ENCODE data around the gene PLA2G6.
A peak's percentile ranks its signal among the peaks of the same experiment; 100 is the strongest.
"Not testable (repeated sequence)": the region's sequence is repeated elsewhere in the genome, so short reads cannot be mapped to it uniquely, and the experiment has no call there.

The PLA2G6 gene

GRCh38 chr22:38081941-38082828 is 99.4 kb downstream of the PLA2G6 start:
- DNase-seq = no peak

- DNase-seq = no peak
These were observed 100.0 kb downstream of the PLA2G6 start for GRCh38 chr22:38081636-38081940.

GRCh38 chr22:38080850-38081635 is 100.6 kb downstream of the PLA2G6 start:
- DNase-seq = no peak

GRCh38 chr22:38080474-38080849 is 101.2 kb downstream of the PLA2G6 start:
- no peak for DNase-seq

- no peak for DNase-seq
These were observed 101.8 kb downstream of the PLA2G6 start for GRCh38 chr22:38079804-38080203.

GRCh38 chr22:38079208-38079607 is 102.4 kb downstream of the PLA2G6 start:
- DNase-seq = not testable (repeated sequence)

- DNase-seq = no peak
These were observed 103.4 kb downstream of the PLA2G6 start for GRCh38 chr22:38078046-38078840.

- DNase-seq = no peak
These were observed 104.0 kb downstream of the PLA2G6 start for GRCh38 chr22:38077595-38077994.

GRCh38 chr22:38077096-38077495 is 104.5 kb downstream of the PLA2G6 start:
- DNase-seq = no peak

GRCh38 chr22:38075961-38076360 is 105.7 kb downstream of the PLA2G6 start:
- DNase-seq = no peak

GRCh38 chr22:38075105-38075825 is 106.4 kb downstream of the PLA2G6 start:
- no peak for DNase-seq

GRCh38 chr22:38074181-38075104 is 107.2 kb downstream of the PLA2G6 start:
- no peak for DNase-seq

- DNase-seq = no peak
These were observed 108.2 kb downstream of the PLA2G6 start for GRCh38 chr22:38073150-38074130.

GRCh38 chr22:38072322-38073149 is 109.1 kb downstream of the PLA2G6 start:
- DNase-seq = no peak

GRCh38 chr22:38071421-38072321 is 110.0 kb downstream of the PLA2G6 start:
- no peak for DNase-seq

GRCh38 chr22:38070250-38070921 is 111.2 kb downstream of the PLA2G6 start:
- peak; percentile 56 for DNase-seq
